Neural cell (in vitro differentiated cells): ENCODE measurements around the gene COL20A1. TPM values are rescaled to one million over a fixed set of nuclear protein-coding genes. Genes with fewer than 3 reads are reported as not detected.
"Not testable (repeated sequence)": the region's sequence is repeated elsewhere in the genome, so short reads cannot be mapped to it uniquely, and the experiment has no call there.

Source experiments
- H2AFZ ChIP-seq: fragments of 200-600, 300-800 bp; sonication (generic), shearing (Covaris generic); 2 replicates; pipeline ENCODE4 v1.6.0; 2014; ENCODE audit warnings: low read depth, mild to moderate bottlenecking, antibody characterized with exemption, low read length, moderate library complexity
- H3F3A ChIP-seq: fragments of 200-600 bp; shearing (Covaris generic); 2 replicates; pipeline ENCODE4 v1.6.1; 2016; ENCODE audit warnings: mild to moderate bottlenecking, moderate library complexity, mixed read lengths, antibody characterized with exemption, low read length; ENCODE audit not compliant: insufficient read depth, poor library complexity, severe bottlenecking
- H3K27ac ChIP-seq: fragments of 200-600, 300-800 bp; sonication (generic), shearing (Covaris generic); 2 replicates; pipeline ENCODE4 v1.5.1; 2014; ENCODE audit warnings: mild to moderate bottlenecking, low read length, moderate library complexity
- H3K27me3 ChIP-seq: fragments of 300-800, 200-600 bp; sonication (generic), shearing (Covaris generic); 2 replicates; pipeline ENCODE4 v1.6.0; 2014; ENCODE audit warnings: mild to moderate bottlenecking, low read depth, low read length, moderate library complexity; ENCODE audit not compliant: insufficient read depth
- H3K36me3 ChIP-seq: fragments of 300-800, 200-600 bp; sonication (generic), shearing (Covaris generic); 2 replicates; pipeline ENCODE4 v1.5.1; 2014; ENCODE audit warnings: mild to moderate bottlenecking, antibody characterized with exemption, low read length, moderate library complexity; ENCODE audit not compliant: insufficient read depth
- H3K4me2 ChIP-seq: fragments of 300-800, 200-600 bp; sonication (generic), shearing (Covaris generic); 2 replicates; pipeline ENCODE4 v1.6.0; 2014; ENCODE audit warnings: mild to moderate bottlenecking, low read length
- H3K4me3 ChIP-seq: fragments of 300-800, 200-600 bp; sonication (generic), shearing (Covaris generic); 2 replicates; pipeline ENCODE4 v1.5.1; 2014; ENCODE audit warnings: mild to moderate bottlenecking, low read length, moderate library complexity
- H3K79me2 ChIP-seq: fragments of 200-600 bp; shearing (Covaris generic); replicated peaks from 2 replicates; pipeline ENCODE4 v1.6.0; 2014; ENCODE audit warnings: mild to moderate bottlenecking, low read length, moderate library complexity; ENCODE audit not compliant: insufficient read depth
- H3K9ac ChIP-seq: fragments of 300-800, 200-600 bp; sonication (generic), shearing (Covaris generic); 2 replicates; pipeline ENCODE4 v1.6.1; 2016; ENCODE audit warnings: mild to moderate bottlenecking, low read length, mixed read lengths
- H3K9me2 ChIP-seq: fragments of 200-600 bp; shearing (Covaris generic); 2 replicates; pipeline ENCODE4 v1.6.1; 2016; ENCODE audit warnings: mild to moderate bottlenecking, low read length, mixed read lengths; ENCODE audit not compliant: insufficient read depth
- H3K9me3 ChIP-seq: fragments of 200-600, 300-800 bp; sonication (generic), shearing (Covaris generic); 2 replicates; pipeline ENCODE4 v1.6.1; 2016; ENCODE audit warnings: mild to moderate bottlenecking, mixed run types, low read length, moderate library complexity, mixed read lengths
- H4K20me1 ChIP-seq: fragments of 200-600 bp; shearing (Covaris generic); 2 replicates; pipeline ENCODE4 v1.6.1; 2016; ENCODE audit warnings: mild to moderate bottlenecking, mixed run types; ENCODE audit not compliant: insufficient read depth
- CTCF ChIP-seq: fragments of 450-650 bp; IDR thresholded peaks from 2 replicates; pipeline ENCODE4 v1.5.1; 2014; ENCODE audit warnings: antibody characterized with exemption, mild to moderate bottlenecking, moderate library complexity; ENCODE audit not compliant: poor library complexity, severe bottlenecking
- EP300 ChIP-seq: fragments of 450-650 bp; conservative IDR thresholded peaks from 2 replicates; pipeline ENCODE4 v1.6.1; 2014; ENCODE audit warnings: antibody characterized with exemption, mild to moderate bottlenecking, moderate library complexity; ENCODE audit not compliant: poor library complexity, severe bottlenecking
- EZH2 ChIP-seq: fragments of 200-600, 300-800 bp; shearing (Covaris generic), sonication (generic); IDR thresholded peaks from 2 replicates; pipeline ENCODE4 v1.6.1; 2014; ENCODE audit warnings: antibody characterized with exemption, low read length, borderline replicate concordance, mild to moderate bottlenecking; ENCODE audit not compliant: insufficient read depth, poor library complexity, severe bottlenecking
- MXI1 ChIP-seq: fragments of 450-650 bp; conservative IDR thresholded peaks from 2 replicates; pipeline ENCODE4 v1.6.1; 2014; ENCODE audit warnings: antibody characterized with exemption, mild to moderate bottlenecking; ENCODE audit not compliant: poor library complexity, severe bottlenecking
- POLR2AphosphoS5 ChIP-seq: IDR thresholded peaks from 2 replicates; pipeline ENCODE4 v1.6.1; 2012
- RAD21 ChIP-seq: fragments of 450-650 bp; conservative IDR thresholded peaks from 2 replicates; pipeline ENCODE4 v1.6.1; 2014; ENCODE audit warnings: antibody characterized with exemption, mild to moderate bottlenecking, moderate library complexity
- REST ChIP-seq: IDR thresholded peaks from 2 replicates; pipeline ENCODE4 v1.6.1; 2012; ENCODE audit warnings: borderline replicate concordance
- SMC3 ChIP-seq: fragments of 450-650 bp; conservative IDR thresholded peaks from 2 replicates; pipeline ENCODE4 v1.6.1; 2014; ENCODE audit warnings: antibody characterized with exemption, mild to moderate bottlenecking, moderate library complexity; ENCODE audit not compliant: poor library complexity
- TAF1 ChIP-seq: IDR thresholded peaks from 2 replicates; pipeline ENCODE4 v1.6.1; 2012; ENCODE audit warnings: low read depth
- polyA plus RNA-seq: library from polyadenylated mRNA; depleted of rRNA; stranded (reverse); fragments of >200 nt; gene quantifications from 2 replicates; pipeline ENCODE4 v1.2.3, GENCODE V29; 2014

The COL20A1 gene
- polyA plus RNA-seq, 1 donor from 2014 or later, result 1.1 TPM

GRCh38 chr20:63333241-63333836, 40.4 kb downstream of the COL20A1 start:
- Histone ChIP-seq H3K9me3 (no peaks in the 10 kb centered on the region), H3K4me2 (no peak overlapping the region), H3K36me3 (no peaks in the 10 kb centered on the region), H3K27ac (no peak overlapping the region), H4K20me1 (no peaks in the 10 kb centered on the region), H2AFZ (no peak overlapping the region), H3K4me3 (no peak overlapping the region), H3K27me3 (no peaks in the 10 kb centered on the region), H3K9me2 (no peaks in the 10 kb centered on the region), H3F3A (no peaks in the 10 kb centered on the region), H3K9ac (no peak overlapping the region), H3K79me2 (no peaks in the 10 kb centered on the region)
- no peak for TF ChIP-seq POLR2AphosphoS5

GRCh38 chr20:63334356-63334755, 41.4 kb downstream of the COL20A1 start:
- Histone ChIP-seq H4K20me1 (no peaks in the 10 kb centered on the region), H3K4me3 (no peak overlapping the region), H3K79me2 (no peaks in the 10 kb centered on the region), H3K27ac (no peak overlapping the region), H2AFZ (no peak overlapping the region), H3K9me2 (no peaks in the 10 kb centered on the region), H3K4me2 (no peak overlapping the region), H3K9me3 (no peaks in the 10 kb centered on the region), H3K36me3 (no peaks in the 10 kb centered on the region), H3F3A (no peaks in the 10 kb centered on the region), H3K9ac (no peak overlapping the region), H3K27me3 (no peaks in the 10 kb centered on the region)
- no peak for TF ChIP-seq CTCF

GRCh38 chr20:63335060-63335459, 42.1 kb downstream of the COL20A1 start:
- not testable (repeated sequence) for H3K4me2 ChIP-seq, H3K9me2 ChIP-seq, H3K79me2 ChIP-seq, H4K20me1 ChIP-seq, H3K9ac ChIP-seq, H3F3A ChIP-seq, H3K4me3 ChIP-seq, H3K36me3 ChIP-seq, H3K27ac ChIP-seq, H3K27me3 ChIP-seq, H3K9me3 ChIP-seq, H2AFZ ChIP-seq

GRCh38 chr20:63335711-63336110, 42.7 kb downstream of the COL20A1 start:
- no peak overlapping the region for H3K27ac ChIP-seq
- H3K9me3 ChIP-seq, result no peaks in the 10 kb centered on the region
- no peaks in the 10 kb centered on the region for H3F3A ChIP-seq
- H3K9me2 ChIP-seq, result no peaks in the 10 kb centered on the region
- H3K4me2 ChIP-seq, result no peak overlapping the region
- H2AFZ ChIP-seq, result no peak overlapping the region
- H3K27me3 ChIP-seq, result no peaks in the 10 kb centered on the region
- H4K20me1 ChIP-seq, result no peaks in the 10 kb centered on the region
- no peaks in the 10 kb centered on the region for H3K79me2 ChIP-seq
- H3K9ac ChIP-seq, result no peak overlapping the region
- no peak for TF ChIP-seq RAD21
- no peak for TF ChIP-seq REST
- TF ChIP-seq POLR2AphosphoS5, result no peak
- no peak for TF ChIP-seq SMC3
- TF ChIP-seq MXI1, result no peak
- no peak for TF ChIP-seq EZH2
- no peak for TF ChIP-seq CTCF
- TF ChIP-seq TAF1, result no peak
- TF ChIP-seq EP300, result no peak
- H3K4me3 ChIP-seq, result no peak overlapping the region
- H3K36me3 ChIP-seq, result no peaks in the 10 kb centered on the region
